GM20000 (cell line): ENCODE data around the gene LPA.
"Not testable (repeated sequence)": the region's sequence is repeated elsewhere in the genome, so short reads cannot be mapped to it uniquely, and the experiment has no call there.

Experiments used
- DNase-seq: peaks from one replicate; pipeline ENCODE4 v3.0.0; 2012; ENCODE audit warnings: low spot score
- CTCF ChIP-seq: IDR thresholded peaks from 2 replicates; pipeline ENCODE4 v1.5.1; 2012; ENCODE audit warnings: mild to moderate bottlenecking, control low read depth; ENCODE audit errors: extremely low read depth, missing control alignments

The LPA gene

GRCh38 chr6:160586374-160586773 is 77.7 kb downstream of the LPA start:
- no peak for TF ChIP-seq CTCF

GRCh38 chr6:160583794-160584193 is 80.3 kb downstream of the LPA start:
- TF ChIP-seq CTCF: no peak
- no peak for DNase-seq

More at GRCh38 chr6:160586374-160586773, 77.7 kb downstream of the LPA start:
- DNase-seq: no peak

- TF ChIP-seq CTCF: no peak
- no peak for DNase-seq
Observed at GRCh38 chr6:160581406-160581805, 82.7 kb downstream of the LPA start.

- DNase-seq: not testable (repeated sequence)
Observed at GRCh38 chr6:160578515-160578914, 85.6 kb downstream of the LPA start.

- TF ChIP-seq CTCF: no peak
- no peak for DNase-seq
Observed at GRCh38 chr6:160573943-160574342, 90.1 kb downstream of the LPA start.

GRCh38 chr6:160571201-160571600 is 92.9 kb downstream of the LPA start:
- not testable (repeated sequence) for DNase-seq

GRCh38 chr6:160544802-160545201 is 119.3 kb downstream of the LPA start:
- TF ChIP-seq CTCF: no peak
- DNase-seq: no peak

- no peak for DNase-seq
- TF ChIP-seq CTCF: no peak
Observed at GRCh38 chr6:160535270-160535669, 128.8 kb downstream of the LPA start.
